Activated CD8-positive, alpha-beta memory T cell treated with anti-CD3 and anti-CD28 coated beads, Interleukin-2, amount 50 U/mL, for 4 hours (primary cell): Measurements from ENCODE around the gene PDCD7.
"Not testable (repeated sequence)": the region's sequence is repeated elsewhere in the genome, so short reads cannot be mapped to it uniquely, and the experiment has no call there.

Experiments
- DNase-seq: peaks from one replicate; pipeline ENCODE4 v3.0.0-alpha.2; 2020

Gene PDCD7

GRCh38 chr15:65133548-65134200 lies at the start of gene PDCD7:
TSS of gene PDCD7 (minus strand) at chr15:65133808. CDS start at chr15:65133781, 27 bp downstream.
- peak; percentile 82 for DNase-seq

- no peak for DNase-seq
Measured at GRCh38 chr15:65182538-65182937, 48.9 kb upstream of the PDCD7 start.

- not testable (repeated sequence) for DNase-seq
Measured at GRCh38 chr15:65181582-65182353, 48.2 kb upstream of the PDCD7 start.

GRCh38 chr15:65180167-65180566 lies 46.6 kb upstream of the PDCD7 start:
- no peak for DNase-seq

- DNase-seq, result no peak
Measured at GRCh38 chr15:65177901-65178300, 44.3 kb upstream of the PDCD7 start.

GRCh38 chr15:65176056-65176455 lies 42.4 kb upstream of the PDCD7 start:
- no peak for DNase-seq

- no peak for DNase-seq
Measured at GRCh38 chr15:65175511-65175910, 41.9 kb upstream of the PDCD7 start.

GRCh38 chr15:65174509-65174908 lies 40.9 kb upstream of the PDCD7 start:
- DNase-seq, result no peak

GRCh38 chr15:65172531-65172930 lies 38.9 kb upstream of the PDCD7 start:
- DNase-seq, result no peak

- DNase-seq, result no peak
Measured at GRCh38 chr15:65171428-65171827, 37.8 kb upstream of the PDCD7 start.

- no peak for DNase-seq
Measured at GRCh38 chr15:65165875-65166274, 32.3 kb upstream of the PDCD7 start.

- DNase-seq, result no peak
Measured at GRCh38 chr15:65164139-65164538, 30.5 kb upstream of the PDCD7 start.

- DNase-seq, result no peak
Measured at GRCh38 chr15:65163041-65163440, 29.4 kb upstream of the PDCD7 start.

GRCh38 chr15:65156692-65157091 lies 23.1 kb upstream of the PDCD7 start:
- DNase-seq, result no peak

- no peak for DNase-seq
Measured at GRCh38 chr15:65154720-65155119, 21.1 kb upstream of the PDCD7 start.

- no peak for DNase-seq
Measured at GRCh38 chr15:65147902-65148301, 14.3 kb upstream of the PDCD7 start.

GRCh38 chr15:65146438-65146837 lies 12.8 kb upstream of the PDCD7 start:
- no peak for DNase-seq

GRCh38 chr15:65138631-65139030 lies 5.0 kb upstream of the PDCD7 start:
- not testable (repeated sequence) for DNase-seq

GRCh38 chr15:65137893-65138292 lies 4.3 kb upstream of the PDCD7 start:
- not testable (repeated sequence) for DNase-seq

- DNase-seq, result not testable (repeated sequence)
Measured at GRCh38 chr15:65137089-65137488, 3.5 kb upstream of the PDCD7 start.

GRCh38 chr15:65134538-65134937 lies 930 bp upstream of the PDCD7 start:
- DNase-seq, result no peak

GRCh38 chr15:65132878-65133547 lies 595 bp downstream of the PDCD7 start:
- peak; percentile 20 for DNase-seq

GRCh38 chr15:65130941-65131340 lies 2.7 kb downstream of the PDCD7 start:
- DNase-seq, result no peak

GRCh38 chr15:65115542-65115941 lies 18.1 kb downstream of the PDCD7 start:
- no peak for DNase-seq
